HL-60 (cell line): ENCODE results near the gene SDHA.

ENCODE experiments used
- DNase-seq, 2 experiments: peaks; one replicate each; pipeline ENCODE4 v3.0.0-alpha.2; 2010 to 2020; ENCODE audit warnings: low read depth in 1 of 2, low spot score in 1 of 2
- H3K27ac ChIP-seq: fragments of 250-450 bp; sonication (Bioruptor Pico); replicated peaks from 2 replicates; pipeline ENCODE4 v1.5.1; 2020; ENCODE audit warnings: mild to moderate bottlenecking, moderate library complexity
- H3K27me3 ChIP-seq: fragments of 250-450 bp; sonication (Bioruptor Pico); 2 replicates; pipeline ENCODE4 v1.5.1; 2021; ENCODE audit warnings: mild to moderate bottlenecking, moderate library complexity; ENCODE audit not compliant: insufficient read depth, poor library complexity, severe bottlenecking
- H3K4me3 ChIP-seq: replicated peaks from 2 replicates; pipeline ENCODE4 v1.5.1; 2011; ENCODE audit warnings: mild to moderate bottlenecking, control low read depth, low read length; ENCODE audit not compliant: insufficient read depth
- CTCF ChIP-seq: IDR thresholded peaks from one replicate; pipeline ENCODE4 v1.5.1; 2011; ENCODE audit warnings: low read length, control low read depth, inconsistent platforms; ENCODE audit not compliant: insufficient read depth
- GABPA ChIP-seq: IDR thresholded peaks from 2 replicates; pipeline ENCODE4 v1.6.1; 2012; ENCODE audit warnings: low read depth
- POLR2AphosphoS5 ChIP-seq: IDR thresholded peaks from 2 replicates; pipeline ENCODE4 v1.6.1; 2012; ENCODE audit warnings: low read depth
- REST ChIP-seq: IDR thresholded peaks from 2 replicates; pipeline ENCODE4 v1.6.1; 2012; ENCODE audit warnings: low read depth; ENCODE audit not compliant: insufficient replicate concordance
- SPI1 ChIP-seq: IDR thresholded peaks from 2 replicates; pipeline ENCODE4 v1.6.1; 2012; ENCODE audit warnings: low read depth, mild to moderate bottlenecking, borderline replicate concordance

Gene SDHA

GRCh38 chr5:173392-174290 is 44.5 kb upstream of the SDHA start:
- H3K27me3 ChIP-seq: peaks cover 3% of the 10 kb centered on the region
- no peak overlapping the region for H3K4me3 ChIP-seq
- no peak for TF ChIP-seq SPI1
- no peak for TF ChIP-seq REST
- no peak for TF ChIP-seq POLR2AphosphoS5
- no peak for TF ChIP-seq CTCF
- TF ChIP-seq GABPA: no peak
- no peak overlapping the region for H3K27ac ChIP-seq
- DNase-seq: no peak

DNA sequence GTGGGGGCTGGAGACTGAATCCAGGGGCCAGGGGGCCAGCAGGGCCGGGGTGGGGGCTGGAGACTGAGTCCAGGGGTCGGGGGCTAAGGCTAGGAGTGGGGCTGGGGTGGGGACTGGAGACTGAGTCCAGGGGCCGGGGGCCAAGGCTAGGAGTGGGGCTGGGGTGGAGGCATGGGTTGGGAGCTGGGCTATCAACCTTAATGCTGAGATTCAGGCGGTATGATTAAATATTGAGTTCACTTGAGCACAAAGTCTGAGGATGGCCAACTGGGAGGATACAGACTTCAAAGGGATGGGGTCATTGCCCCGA is 43.9 kb upstream of the SDHA start:
- no peak overlapping the region for H3K4me3 ChIP-seq
- peaks cover 4% of the 10 kb centered on the region for H3K27me3 ChIP-seq
- TF ChIP-seq CTCF (no peak), GABPA (no peak), POLR2AphosphoS5 (no peak), SPI1 (no peak)
- no peak overlapping the region for H3K27ac ChIP-seq
- no peak for DNase-seq

DNA sequence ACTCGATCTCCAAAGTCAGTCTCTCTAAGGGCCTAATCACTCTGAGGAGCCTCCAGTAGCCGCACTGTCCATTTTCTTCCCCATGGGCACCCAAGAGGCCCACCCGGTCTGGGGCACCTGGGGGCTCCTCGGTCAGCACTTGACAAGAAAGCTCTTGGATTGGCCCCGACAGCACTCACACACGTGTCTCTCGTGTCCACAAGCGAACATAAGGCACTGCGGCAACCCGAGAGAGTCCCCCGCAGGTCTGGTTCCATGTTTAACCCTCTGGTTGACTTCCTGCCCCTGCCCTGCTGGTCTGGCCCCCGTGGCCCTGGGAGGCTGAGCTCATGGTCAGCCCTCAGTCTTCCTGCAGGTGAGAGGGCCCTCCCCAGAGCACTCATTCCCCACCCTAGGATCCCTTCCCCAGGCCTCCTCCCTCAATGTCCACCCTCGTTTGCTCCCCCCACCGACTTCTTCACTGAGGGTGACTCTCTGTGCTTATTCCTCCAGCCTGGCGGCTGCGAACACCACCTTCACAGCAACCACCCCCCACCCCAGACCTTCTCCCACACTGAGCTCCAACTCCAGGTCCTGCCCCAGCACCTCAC is 43.1 kb upstream of the SDHA start:
- Histone ChIP-seq H3K27me3 (peaks cover 7% of the 10 kb centered on the region), H3K27ac (no peak overlapping the region), H3K4me3 (no peak overlapping the region)
- no peak for DNase-seq
- no peak for TF ChIP-seq CTCF
- no peak for TF ChIP-seq GABPA
- no peak for TF ChIP-seq REST
- no peak for TF ChIP-seq POLR2AphosphoS5
- no peak for TF ChIP-seq SPI1
